Measurements from ENCODE around the gene PEG3.
A peak's percentile ranks its signal among the peaks of the same experiment; 100 is the strongest.

- TF ChIP-seq, protein P1, sequence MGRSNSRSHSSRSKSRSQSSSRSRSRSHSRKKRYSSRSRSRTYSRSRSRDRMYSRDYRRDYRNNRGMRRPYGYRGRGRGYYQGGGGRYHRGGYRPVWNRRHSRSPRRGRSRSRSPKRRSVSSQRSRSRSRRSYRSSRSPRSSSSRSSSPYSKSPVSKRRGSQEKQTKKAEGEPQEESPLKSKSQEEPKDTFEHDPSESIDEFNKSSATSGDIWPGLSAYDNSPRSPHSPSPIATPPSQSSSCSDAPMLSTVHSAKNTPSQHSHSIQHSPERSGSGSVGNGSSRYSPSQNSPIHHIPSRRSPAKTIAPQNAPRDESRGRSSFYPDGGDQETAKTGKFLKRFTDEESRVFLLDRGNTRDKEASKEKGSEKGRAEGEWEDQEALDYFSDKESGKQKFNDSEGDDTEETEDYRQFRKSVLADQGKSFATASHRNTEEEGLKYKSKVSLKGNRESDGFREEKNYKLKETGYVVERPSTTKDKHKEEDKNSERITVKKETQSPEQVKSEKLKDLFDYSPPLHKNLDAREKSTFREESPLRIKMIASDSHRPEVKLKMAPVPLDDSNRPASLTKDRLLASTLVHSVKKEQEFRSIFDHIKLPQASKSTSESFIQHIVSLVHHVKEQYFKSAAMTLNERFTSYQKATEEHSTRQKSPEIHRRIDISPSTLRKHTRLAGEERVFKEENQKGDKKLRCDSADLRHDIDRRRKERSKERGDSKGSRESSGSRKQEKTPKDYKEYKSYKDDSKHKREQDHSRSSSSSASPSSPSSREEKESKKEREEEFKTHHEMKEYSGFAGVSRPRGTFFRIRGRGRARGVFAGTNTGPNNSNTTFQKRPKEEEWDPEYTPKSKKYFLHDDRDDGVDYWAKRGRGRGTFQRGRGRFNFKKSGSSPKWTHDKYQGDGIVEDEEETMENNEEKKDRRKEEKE (IDR thresholded peaks at IDR 0.05) = no peak
- TF ChIP-seq CTCF (CRISPR knock-in tag; IDR thresholded peaks at IDR 0.05) = no peak
- TF ChIP-seq, protein P2, sequence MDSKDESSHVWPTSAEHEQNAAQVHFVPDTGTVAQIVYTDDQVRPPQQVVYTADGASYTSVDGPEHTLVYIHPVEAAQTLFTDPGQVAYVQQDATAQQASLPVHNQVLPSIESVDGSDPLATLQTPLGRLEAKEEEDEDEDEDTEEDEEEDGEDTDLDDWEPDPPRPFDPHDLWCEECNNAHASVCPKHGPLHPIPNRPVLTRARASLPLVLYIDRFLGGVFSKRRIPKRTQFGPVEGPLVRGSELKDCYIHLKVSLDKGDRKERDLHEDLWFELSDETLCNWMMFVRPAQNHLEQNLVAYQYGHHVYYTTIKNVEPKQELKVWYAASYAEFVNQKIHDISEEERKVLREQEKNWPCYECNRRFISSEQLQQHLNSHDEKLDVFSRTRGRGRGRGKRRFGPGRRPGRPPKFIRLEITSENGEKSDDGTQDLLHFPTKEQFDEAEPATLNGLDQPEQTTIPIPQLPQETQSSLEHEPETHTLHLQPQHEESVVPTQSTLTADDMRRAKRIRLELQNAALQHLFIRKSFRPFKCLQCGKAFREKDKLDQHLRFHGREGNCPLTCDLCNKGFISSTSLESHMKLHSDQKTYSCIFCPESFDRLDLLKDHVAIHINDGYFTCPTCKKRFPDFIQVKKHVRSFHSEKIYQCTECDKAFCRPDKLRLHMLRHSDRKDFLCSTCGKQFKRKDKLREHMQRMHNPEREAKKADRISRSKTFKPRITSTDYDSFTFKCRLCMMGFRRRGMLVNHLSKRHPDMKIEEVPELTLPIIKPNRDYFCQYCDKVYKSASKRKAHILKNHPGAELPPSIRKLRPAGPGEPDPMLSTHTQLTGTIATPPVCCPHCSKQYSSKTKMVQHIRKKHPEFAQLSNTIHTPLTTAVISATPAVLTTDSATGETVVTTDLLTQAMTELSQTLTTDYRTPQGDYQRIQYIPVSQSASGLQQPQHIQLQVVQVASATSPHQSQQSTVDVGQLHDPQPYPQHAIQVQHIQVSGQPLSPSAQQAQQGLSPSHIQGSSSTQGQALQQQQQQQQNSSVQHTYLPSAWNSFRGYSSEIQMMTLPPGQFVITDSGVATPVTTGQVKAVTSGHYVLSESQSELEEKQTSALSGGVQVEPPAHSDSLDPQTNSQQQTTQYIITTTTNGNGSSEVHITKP (CRISPR knock-in tag; IDR thresholded peaks at IDR 0.05; ENCODE audit: low read depth) = no peak
- TF ChIP-seq EP300 (IDR thresholded peaks at IDR 0.05; ENCODE audit: low read depth in 2 of 2, low read length in 2 of 2) = no peak
- TF ChIP-seq EP300 (CRISPR knock-in tag; IDR thresholded peaks at IDR 0.05; ENCODE audit: borderline replicate concordance) = no peak
- peak in 1 of 2 experiments; percentile 29; a peak in 2 of 4 replicates for TF ChIP-seq POLR2A (IDR thresholded peaks at IDR 0.05; ENCODE audit: insufficient read depth in 1 of 2, low read depth in 2 of 2, low read length in 2 of 2)
- no peak for TF ChIP-seq CEBPZ (IDR thresholded peaks at IDR 0.05; ENCODE audit: low read length)
- no peak for TF ChIP-seq ZNF235 (CRISPR knock-in tag; IDR thresholded peaks at IDR 0.05; ENCODE audit: borderline replicate concordance)
- TF ChIP-seq ZNF232 (CRISPR knock-in tag; IDR thresholded peaks at IDR 0.05; ENCODE audit: borderline replicate concordance) = no peak
- no peak for TF ChIP-seq FOSL2 (CRISPR knock-in tag; IDR thresholded peaks at IDR 0.05)
- TF ChIP-seq SP1 (IDR thresholded peaks at IDR 0.05) = no peak
- no peak for TF ChIP-seq SP1 (CRISPR knock-in tag; IDR thresholded peaks at IDR 0.05)
- TF ChIP-seq ZNF503 (CRISPR knock-in tag; IDR thresholded peaks at IDR 0.05) = no peak
- no peak for TF ChIP-seq ZFP91 (CRISPR knock-in tag; IDR thresholded peaks at IDR 0.05; ENCODE audit: borderline replicate concordance)
- TF ChIP-seq GRHL1 (CRISPR knock-in tag; conservative IDR thresholded peaks at IDR 0.05) = no peak
These were observed 10.9 kb downstream of the PEG3 start for GRCh38 chr19:56829596-56829995.

All from HepG2 (cell line).